Measurements from ENCODE around the gene RASA4B. TPM values are rescaled to one million over a fixed set of nuclear protein-coding genes. Genes with fewer than 3 reads are reported as not detected.

The RASA4B gene
- total RNA-seq, 2 donors from 2014 or later, result 4.3 to 7.5 TPM

DNA sequence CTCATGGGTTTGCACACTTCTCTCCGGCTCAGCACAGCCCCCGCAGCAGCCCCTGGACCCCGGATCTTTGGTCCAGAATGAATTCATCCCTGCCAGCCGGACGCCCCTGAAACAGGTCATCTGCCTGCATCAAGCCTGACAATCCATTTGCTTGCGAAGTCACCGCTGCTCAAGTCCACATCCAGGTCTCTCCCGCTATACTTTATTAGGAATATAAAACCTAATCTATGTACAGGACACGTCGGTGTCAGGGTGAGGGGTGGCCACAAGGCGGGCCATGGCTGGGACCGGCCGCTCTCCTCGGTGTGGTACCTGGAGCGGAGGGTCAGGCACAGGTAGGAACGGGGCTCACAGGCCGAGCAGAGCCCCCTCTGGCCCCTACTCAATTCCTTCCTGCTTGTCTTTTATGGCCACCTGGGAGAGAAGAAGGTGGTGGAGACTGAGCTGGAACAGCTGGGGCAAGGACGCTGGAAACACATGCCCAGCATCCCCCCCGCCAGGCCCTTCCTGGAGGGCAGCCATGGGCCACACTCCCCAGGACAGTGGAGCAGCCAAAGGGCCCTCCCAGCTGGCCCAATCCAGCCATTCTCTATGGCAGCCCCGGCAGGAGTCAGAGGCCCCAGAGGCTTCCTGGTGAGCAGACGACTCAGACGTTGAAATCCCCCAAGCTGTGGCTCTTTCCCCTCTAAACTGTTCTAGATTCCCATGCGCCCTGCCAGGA is 44.1 kb downstream of the RASA4B start:
- H3K27ac ChIP-seq, result no peak overlapping the region
- no peak overlapping the region for H3K4me3 ChIP-seq
- TF ChIP-seq, protein P1, sequence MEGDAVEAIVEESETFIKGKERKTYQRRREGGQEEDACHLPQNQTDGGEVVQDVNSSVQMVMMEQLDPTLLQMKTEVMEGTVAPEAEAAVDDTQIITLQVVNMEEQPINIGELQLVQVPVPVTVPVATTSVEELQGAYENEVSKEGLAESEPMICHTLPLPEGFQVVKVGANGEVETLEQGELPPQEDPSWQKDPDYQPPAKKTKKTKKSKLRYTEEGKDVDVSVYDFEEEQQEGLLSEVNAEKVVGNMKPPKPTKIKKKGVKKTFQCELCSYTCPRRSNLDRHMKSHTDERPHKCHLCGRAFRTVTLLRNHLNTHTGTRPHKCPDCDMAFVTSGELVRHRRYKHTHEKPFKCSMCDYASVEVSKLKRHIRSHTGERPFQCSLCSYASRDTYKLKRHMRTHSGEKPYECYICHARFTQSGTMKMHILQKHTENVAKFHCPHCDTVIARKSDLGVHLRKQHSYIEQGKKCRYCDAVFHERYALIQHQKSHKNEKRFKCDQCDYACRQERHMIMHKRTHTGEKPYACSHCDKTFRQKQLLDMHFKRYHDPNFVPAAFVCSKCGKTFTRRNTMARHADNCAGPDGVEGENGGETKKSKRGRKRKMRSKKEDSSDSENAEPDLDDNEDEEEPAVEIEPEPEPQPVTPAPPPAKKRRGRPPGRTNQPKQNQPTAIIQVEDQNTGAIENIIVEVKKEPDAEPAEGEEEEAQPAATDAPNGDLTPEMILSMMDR (IDR thresholded peaks at IDR 0.05), result no peak
- no peaks in the 10 kb centered on the region for H3K27me3 ChIP-seq
- no peaks in the 10 kb centered on the region for H3K9me3 ChIP-seq
- H3K36me3 ChIP-seq, result peaks cover 18% of the 10 kb centered on the region
- DNase-seq (ENCODE audit: low spot score), result no peak
- no peaks in the 10 kb centered on the region for H3K4me1 ChIP-seq

DNA sequence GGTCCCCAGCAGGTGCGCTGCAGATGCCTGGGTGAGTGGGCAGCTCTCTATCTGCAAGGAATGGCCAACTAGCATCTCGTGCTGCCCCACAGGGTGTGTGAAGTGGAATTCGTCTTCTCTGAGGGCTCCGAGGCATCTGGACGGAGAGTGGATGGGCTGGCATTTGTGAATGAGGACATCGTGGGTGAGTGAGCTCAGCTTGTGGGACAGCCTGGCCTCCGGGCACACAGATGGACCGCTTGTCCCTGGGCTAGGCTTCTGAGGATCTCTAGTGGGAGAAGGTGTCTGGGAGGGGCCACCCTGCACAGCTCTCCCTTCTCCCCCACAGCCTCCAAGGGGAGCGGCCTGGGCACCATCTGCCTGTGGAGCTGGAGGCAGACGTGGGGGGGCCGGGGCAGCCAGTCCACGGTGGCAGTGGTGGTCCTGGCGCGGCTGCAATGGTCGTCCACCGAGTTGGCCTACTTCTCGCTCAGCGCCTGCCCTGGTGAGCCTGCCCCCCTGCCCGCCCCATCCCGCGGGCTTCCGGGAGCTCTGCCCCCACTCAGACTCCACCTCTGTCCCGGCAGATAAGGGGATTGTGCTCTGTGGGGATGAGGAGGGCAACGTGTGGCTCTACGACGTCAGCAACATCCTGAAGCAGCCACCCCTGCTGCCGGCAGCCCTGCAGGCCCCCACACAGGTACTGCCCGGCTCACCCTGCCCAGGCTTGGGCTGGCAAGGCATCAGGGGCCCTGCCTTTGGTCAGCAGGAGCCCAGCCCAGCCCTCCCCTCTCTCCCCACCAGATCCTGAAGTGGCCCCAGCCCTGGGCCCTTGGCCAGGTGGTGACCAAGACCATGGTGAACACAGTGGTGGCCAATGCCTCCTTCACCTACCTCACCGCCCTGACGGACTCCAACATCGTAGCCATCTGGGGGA is 45.2 kb downstream of the RASA4B start:
- no peaks in the 10 kb centered on the region for H3K27me3 ChIP-seq
- DNase-seq (ENCODE audit: low spot score), result no peak
- H3K27ac ChIP-seq, result no peak overlapping the region
- no peak overlapping the region for H3K4me3 ChIP-seq
- TF ChIP-seq, protein P1 (IDR thresholded peaks at IDR 0.05), result no peak
- H3K36me3 ChIP-seq, result peaks cover 18% of the 10 kb centered on the region
- H3K9me3 ChIP-seq, result no peaks in the 10 kb centered on the region
- no peaks in the 10 kb centered on the region for H3K4me1 ChIP-seq

- TF ChIP-seq, protein P1 (IDR thresholded peaks at IDR 0.05), result no peak
- Histone ChIP-seq H3K4me1 (no peaks in the 10 kb centered on the region), H3K27ac (no peak overlapping the region), H3K9me3 (no peaks in the 10 kb centered on the region), H3K4me3 (no peak overlapping the region), H3K36me3 (peaks cover 18% of the 10 kb centered on the region), H3K27me3 (no peaks in the 10 kb centered on the region)
- DNase-seq (ENCODE audit: low spot score), result no peak
Observed at GRCh38 chr7:102471791-102472125, 45.8 kb downstream of the RASA4B start.

- TF ChIP-seq, protein P1 (IDR thresholded peaks at IDR 0.05), result no peak
Observed at GRCh38 chr7:102469972-102470825, 47.4 kb downstream of the RASA4B start.

GRCh38 chr7:102469351-102469971 is 48.1 kb downstream of the RASA4B start:
- H3K27ac ChIP-seq, result no peak overlapping the region
- DNase-seq (ENCODE audit: low spot score), result no peak
- peaks cover 18% of the 10 kb centered on the region for H3K36me3 ChIP-seq

More at GRCh38 chr7:102469972-102470825, 47.4 kb downstream of the RASA4B start:
- H3K27me3 ChIP-seq, result no peaks in the 10 kb centered on the region
- H3K9me3 ChIP-seq, result no peaks in the 10 kb centered on the region
- DNase-seq (ENCODE audit: low spot score), result no peak
- H3K4me3 ChIP-seq, result no peak overlapping the region
- H3K27ac ChIP-seq, result no peak overlapping the region
- H3K4me1 ChIP-seq, result peaks cover 0 to 10% of the 10 kb centered on the region in 2 donors
- peaks cover 18% of the 10 kb centered on the region for H3K36me3 ChIP-seq

More at GRCh38 chr7:102469351-102469971, 48.1 kb downstream of the RASA4B start:
- Histone ChIP-seq H3K4me3 (no peak overlapping the region), H3K27me3 (no peaks in the 10 kb centered on the region), H3K9me3 (no peaks in the 10 kb centered on the region), H3K4me1 (peaks cover 0 to 10% of the 10 kb centered on the region in 2 donors)
- TF ChIP-seq, protein P1 (IDR thresholded peaks at IDR 0.05), result no peak
